GM21723 (cell line): ENCODE measurements around the gene ZNF784.

Source experiments
- ATAC-seq: cut with Tn5 transposase; IDR thresholded peaks from one replicate; pipeline ENCODE4 v1.9.1; 2021; ENCODE audit warnings: mild to moderate bottlenecking, moderate library complexity; ENCODE audit not compliant: unreplicated experiment

ZNF784 gene

GRCh38 chr19:55644191-55644833, 19.9 kb upstream of the ZNF784 start:
- ATAC-seq, result no peak

GRCh38 chr19:55643887-55644176, 19.5 kb upstream of the ZNF784 start:
- no peak for ATAC-seq

- ATAC-seq, result peak; percentile 38
These were observed 18.9 kb upstream of the ZNF784 start, which contains the start of gene ZNF581 for GRCh38 chr19:55643003-55643886. TSS of gene ZNF581 (plus strand) at chr19:55643649. CDS start at chr19:55644572, 923 bp downstream.

GRCh38 chr19:55642153-55643002, 18.0 kb upstream of the ZNF784 start:
- peak; percentile 16 for ATAC-seq

GRCh38 chr19:55641426-55642152, 17.2 kb upstream of the ZNF784 start:
- ATAC-seq, result no peak

GRCh38 chr19:55640577-55641425, 16.4 kb upstream of the ZNF784 start, which contains the start of gene ZNF580:
TSS of gene ZNF580 (plus strand) at chr19:55641002. CDS start at chr19:55642509, 1,507 bp downstream.
- ATAC-seq, result peak; percentile 34

- ATAC-seq, result no peak
These were observed 15.7 kb upstream of the ZNF784 start for GRCh38 chr19:55640043-55640576.

GRCh38 chr19:55638864-55639359, 14.5 kb upstream of the ZNF784 start:
- no peak for ATAC-seq

GRCh38 chr19:55637534-55637933, 13.2 kb upstream of the ZNF784 start:
- ATAC-seq, result no peak

- no peak for ATAC-seq
These were observed 12.4 kb upstream of the ZNF784 start for GRCh38 chr19:55636723-55637122.

GRCh38 chr19:55635856-55636440, 11.6 kb upstream of the ZNF784 start:
- ATAC-seq, result no peak

- ATAC-seq, result no peak
These were observed 11.0 kb upstream of the ZNF784 start for GRCh38 chr19:55635334-55635717.

- ATAC-seq, result no peak
These were observed 9.5 kb upstream of the ZNF784 start for GRCh38 chr19:55633861-55634260.

GRCh38 chr19:55632463-55632834, 8.1 kb upstream of the ZNF784 start:
- ATAC-seq, result no peak

- no peak for ATAC-seq
These were observed 2.0 kb upstream of the ZNF784 start for GRCh38 chr19:55626350-55626749.

- ATAC-seq, result no peak
These were observed 599 bp upstream of the ZNF784 start for GRCh38 chr19:55625004-55625326.

- ATAC-seq, result no peak
These were observed 805 bp downstream of the ZNF784 start for GRCh38 chr19:55623561-55623960.

GRCh38 chr19:55623130-55623529, 1.2 kb downstream of the ZNF784 start:
- no peak for ATAC-seq
